Measurements from ENCODE around the gene NKAP. TPM values are rescaled to one million over a fixed set of nuclear protein-coding genes. Genes with fewer than 3 reads are reported as not detected.
"Not testable (repeated sequence)": the region's sequence is repeated elsewhere in the genome, so short reads cannot be mapped to it uniquely, and the experiment has no call there.

NKAP gene
- total RNA-seq, 4 donors from 2014 or later: 3.1 to 10.7 (median 4.0) TPM

DNA sequence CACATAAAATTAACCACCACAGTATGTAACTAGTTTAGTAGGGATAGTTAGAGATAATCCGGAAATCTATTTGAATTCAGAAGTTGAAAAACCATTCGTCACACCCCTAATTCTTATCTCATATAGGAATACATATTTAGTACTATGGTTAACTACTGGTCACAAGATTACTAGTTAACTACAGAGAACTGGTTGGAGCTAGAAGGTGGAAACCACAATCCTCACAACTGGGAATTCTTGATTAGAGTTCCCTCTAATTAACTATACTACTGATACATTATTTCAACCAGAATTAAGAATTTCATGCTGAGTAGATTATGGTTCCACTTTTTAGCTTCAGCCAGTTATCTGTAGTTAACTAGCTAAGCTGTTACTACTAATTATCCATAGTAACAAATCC is 39.9 kb upstream of the NKAP start:
- ATAC-seq (ENCODE audit: low FRiP score): no peak
- TF ChIP-seq, protein P1, sequence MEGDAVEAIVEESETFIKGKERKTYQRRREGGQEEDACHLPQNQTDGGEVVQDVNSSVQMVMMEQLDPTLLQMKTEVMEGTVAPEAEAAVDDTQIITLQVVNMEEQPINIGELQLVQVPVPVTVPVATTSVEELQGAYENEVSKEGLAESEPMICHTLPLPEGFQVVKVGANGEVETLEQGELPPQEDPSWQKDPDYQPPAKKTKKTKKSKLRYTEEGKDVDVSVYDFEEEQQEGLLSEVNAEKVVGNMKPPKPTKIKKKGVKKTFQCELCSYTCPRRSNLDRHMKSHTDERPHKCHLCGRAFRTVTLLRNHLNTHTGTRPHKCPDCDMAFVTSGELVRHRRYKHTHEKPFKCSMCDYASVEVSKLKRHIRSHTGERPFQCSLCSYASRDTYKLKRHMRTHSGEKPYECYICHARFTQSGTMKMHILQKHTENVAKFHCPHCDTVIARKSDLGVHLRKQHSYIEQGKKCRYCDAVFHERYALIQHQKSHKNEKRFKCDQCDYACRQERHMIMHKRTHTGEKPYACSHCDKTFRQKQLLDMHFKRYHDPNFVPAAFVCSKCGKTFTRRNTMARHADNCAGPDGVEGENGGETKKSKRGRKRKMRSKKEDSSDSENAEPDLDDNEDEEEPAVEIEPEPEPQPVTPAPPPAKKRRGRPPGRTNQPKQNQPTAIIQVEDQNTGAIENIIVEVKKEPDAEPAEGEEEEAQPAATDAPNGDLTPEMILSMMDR (IDR thresholded peaks at IDR 0.05): no peak
- no peak for DNase-seq (ENCODE audit: low spot score)

DNA sequence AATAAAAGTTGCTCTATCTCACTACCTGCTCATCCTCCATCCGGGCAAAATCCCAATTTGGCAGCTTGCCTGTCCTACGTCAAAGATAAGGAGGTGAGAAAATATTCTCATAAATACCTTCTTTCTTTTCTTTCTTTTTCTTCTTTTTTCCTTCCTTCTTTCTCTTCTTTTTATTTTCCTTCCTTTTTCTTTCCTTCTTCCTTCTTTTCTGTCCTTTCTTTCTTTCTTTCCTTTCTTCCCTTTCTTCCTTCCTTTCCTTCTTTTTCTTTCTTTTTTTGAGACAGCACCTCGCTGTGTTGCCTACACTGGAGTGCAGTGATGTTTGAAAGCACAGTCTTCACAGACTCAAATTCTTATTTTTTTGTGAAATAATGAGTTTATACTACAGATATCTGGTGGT is 38.6 kb upstream of the NKAP start:
- TF ChIP-seq, protein P1 (IDR thresholded peaks at IDR 0.05): no peak
- DNase-seq (ENCODE audit: low spot score) (no peak), ATAC-seq (ENCODE audit: low FRiP score) (no peak)

DNA sequence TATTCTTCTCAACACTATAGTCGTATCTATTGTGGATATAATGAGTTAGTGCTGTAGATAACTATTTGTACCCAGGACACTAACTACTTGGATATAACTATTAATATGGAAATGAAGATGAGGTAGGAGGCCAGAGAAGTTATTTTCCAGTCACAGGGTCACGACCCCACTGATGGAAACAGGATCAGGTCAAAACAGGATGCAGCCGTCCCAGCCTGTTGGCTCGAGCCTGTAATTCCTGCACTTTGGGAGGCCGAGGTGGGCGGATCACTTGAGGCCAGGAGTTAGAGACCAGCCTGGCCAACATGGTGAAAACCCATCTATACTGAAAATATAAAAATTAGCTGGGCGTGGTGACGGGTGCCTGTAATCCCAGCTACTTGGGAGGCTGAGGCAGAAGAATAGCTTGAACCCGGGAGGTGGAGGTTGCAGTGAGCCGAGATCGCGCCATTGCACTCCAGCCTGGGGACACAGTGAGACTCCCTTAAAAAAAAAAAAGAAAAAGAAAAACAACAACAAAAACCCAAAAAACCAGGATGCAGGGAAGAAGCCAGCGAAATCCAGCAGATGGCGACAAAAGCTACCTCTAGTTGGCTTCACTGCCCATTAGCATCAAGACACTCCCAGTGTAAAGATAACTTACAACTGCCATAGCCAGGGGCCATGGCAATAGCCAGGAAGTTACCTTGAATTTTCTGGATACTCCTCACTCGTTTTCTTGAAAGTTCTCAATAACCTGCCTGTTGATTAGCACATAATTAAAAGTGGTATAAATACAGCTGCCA is 37.9 kb upstream of the NKAP start:
- ATAC-seq (ENCODE audit: low FRiP score): no peak
- no peak for DNase-seq (ENCODE audit: low spot score)
- TF ChIP-seq, protein P1 (IDR thresholded peaks at IDR 0.05): no peak

DNA sequence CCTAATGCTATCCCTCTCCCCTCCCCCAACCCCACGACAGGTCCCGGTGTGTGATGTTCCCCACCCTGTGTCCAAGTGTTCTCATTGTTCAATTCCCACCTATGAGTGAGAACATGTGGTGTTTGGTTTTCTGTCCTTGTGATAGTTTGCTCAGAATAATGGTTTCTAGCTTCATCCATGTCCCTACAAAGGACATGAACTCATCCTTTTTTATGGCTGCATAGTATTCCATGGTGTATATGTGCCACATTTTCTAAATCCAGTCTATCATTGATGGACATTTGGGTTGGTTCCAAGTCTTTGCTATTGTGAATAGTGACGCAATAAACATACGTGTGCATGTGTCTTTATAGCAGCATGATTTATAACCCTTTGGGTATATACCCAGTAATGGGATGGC is 33.6 kb upstream of the NKAP start:
- not testable (repeated sequence) for ATAC-seq (ENCODE audit: low FRiP score)

DNA sequence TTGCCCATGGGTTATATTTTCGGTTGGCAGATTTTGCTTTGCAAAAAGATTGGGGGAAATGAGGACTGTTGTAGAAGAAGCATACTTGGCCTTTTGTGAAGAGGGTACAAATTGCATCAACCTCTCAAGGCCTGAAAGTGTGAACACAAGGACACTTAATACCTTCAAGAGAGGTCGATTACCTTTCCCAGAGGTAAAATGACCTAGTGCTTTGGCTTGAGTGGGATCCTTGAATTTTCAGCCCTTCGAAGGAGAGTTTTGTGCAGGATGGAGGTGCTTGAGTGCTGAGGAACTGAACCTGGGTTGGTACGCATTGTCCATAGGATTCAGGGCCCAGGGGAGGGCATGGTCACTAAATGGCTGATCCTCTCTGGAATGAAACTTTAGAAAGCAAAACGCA is 27.6 kb upstream of the NKAP start:
- TF ChIP-seq, protein P1 (IDR thresholded peaks at IDR 0.05): no peak
- ATAC-seq (ENCODE audit: low FRiP score): no peak
- no peak for DNase-seq (ENCODE audit: low spot score)

More for the DNA sequence above, 33.6 kb upstream of the NKAP start:
- DNase-seq (ENCODE audit: low spot score): not testable (repeated sequence)

DNA sequence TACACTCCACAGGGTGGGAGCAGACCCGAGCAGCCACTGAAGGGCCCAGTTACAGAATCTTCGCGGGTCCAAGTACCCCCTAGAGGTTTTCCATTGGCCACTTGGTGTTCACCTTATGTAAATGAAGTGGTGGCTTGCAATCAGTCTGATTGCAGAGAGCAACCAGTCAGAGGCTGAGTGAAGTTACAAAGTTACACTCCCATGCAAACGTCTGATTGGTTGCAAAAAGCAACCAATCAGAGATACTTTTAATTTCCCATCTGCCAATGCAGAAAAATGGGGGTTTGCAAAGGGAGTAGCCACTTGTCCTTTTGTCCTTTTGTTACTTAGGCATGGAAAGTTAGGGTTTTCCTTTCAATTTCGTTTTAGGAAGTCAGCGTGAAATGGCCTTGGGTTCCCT is 27.0 kb upstream of the NKAP start:
- TF ChIP-seq, protein P1 (IDR thresholded peaks at IDR 0.05): no peak
- DNase-seq (ENCODE audit: low spot score) (no peak), ATAC-seq (ENCODE audit: low FRiP score) (no peak)

DNA sequence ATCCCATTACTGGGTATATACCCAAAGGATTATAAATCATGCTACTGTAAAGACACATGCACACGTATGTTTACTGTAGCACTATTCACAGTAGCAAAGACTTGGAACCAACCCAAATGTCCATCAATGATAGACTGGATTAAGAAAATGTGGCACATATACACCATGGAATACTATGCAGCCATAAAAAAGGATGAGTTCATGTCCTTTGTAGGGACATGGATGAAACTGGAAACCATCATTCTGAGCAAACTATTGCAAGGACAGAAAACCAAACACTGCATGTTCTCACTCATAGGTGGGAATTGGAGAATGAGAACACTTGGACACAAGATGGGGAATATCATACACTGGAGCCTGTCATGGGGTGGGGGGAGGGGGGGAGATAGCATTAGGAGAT is 23.3 kb upstream of the NKAP start:
- ATAC-seq (ENCODE audit: low FRiP score): not testable (repeated sequence)

DNA sequence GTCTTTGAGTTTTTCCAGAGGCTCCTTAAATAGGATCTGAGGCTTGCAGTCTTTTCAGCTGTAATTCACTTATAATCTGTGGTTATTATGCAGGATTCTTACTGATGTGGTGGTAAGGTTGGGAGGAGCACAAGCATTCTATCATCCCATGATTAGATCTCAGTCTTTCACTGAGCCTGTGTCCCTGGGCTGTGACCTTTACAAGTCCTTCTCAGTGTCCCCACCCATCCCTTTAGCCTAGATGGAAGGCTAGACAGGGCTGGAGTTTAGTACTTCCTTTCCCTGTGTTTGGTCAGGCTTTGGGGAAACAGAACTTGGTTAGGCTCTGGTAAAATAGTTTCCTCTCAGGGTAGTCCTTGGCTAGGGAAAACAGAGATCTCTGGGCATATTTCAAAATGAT is 17.1 kb upstream of the NKAP start:
- TF ChIP-seq, protein P1 (IDR thresholded peaks at IDR 0.05): no peak
- no peak for ATAC-seq (ENCODE audit: low FRiP score)
- no peak for DNase-seq (ENCODE audit: low spot score)

More for the DNA sequence above, 23.3 kb upstream of the NKAP start:
- not testable (repeated sequence) for DNase-seq (ENCODE audit: low spot score)

DNA sequence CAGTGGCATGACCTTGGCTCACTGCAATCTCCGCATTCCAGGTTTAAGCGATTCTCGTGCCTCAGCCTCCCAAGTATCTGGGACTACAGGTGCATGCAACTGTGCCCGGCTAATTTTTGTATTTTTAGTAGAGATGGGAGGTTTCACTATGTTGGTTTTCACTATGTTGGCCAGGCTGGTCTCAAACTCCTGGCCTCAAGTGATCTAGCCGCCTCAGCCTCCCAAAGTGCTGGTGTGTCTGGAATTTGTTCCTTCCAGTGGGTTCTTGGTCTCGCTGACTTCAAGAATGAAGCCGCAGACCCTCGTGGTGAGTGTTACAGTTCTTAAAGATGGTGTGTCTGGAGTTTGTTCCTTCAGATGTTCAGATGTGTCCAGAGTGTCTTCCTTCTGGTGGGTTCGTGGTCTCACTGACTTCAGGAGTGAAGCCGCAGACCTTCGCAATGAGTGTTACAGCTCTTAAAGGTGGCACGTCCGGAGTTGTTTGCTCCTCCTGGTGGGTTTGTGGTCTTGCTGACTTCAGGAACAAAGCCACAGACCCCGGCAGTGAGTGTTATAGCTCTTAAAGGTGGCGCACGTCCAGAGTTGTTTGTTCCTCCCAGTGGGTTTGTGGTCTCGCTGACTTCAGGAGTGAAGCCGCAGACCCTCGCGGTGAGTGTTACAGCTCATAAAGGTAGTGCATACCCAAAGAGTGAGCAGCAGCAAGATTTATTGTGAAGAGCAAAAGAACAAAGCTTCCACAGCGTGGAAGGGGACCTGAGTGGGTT is 12.4 kb upstream of the NKAP start:
- ATAC-seq (ENCODE audit: low FRiP score); DNase-seq (ENCODE audit: low spot score): not testable (repeated sequence)

All from omental fat pad (tissue), 4 donors.